OCI-LY7 (cell line): ENCODE data around the gene ACSS1. TPM values are rescaled to one million over a fixed set of nuclear protein-coding genes. Genes with fewer than 3 reads are reported as not detected.

Source experiments
- Bru-seq: library from RNA; stranded (reverse); fragments of 400-500 nt; gene quantifications from one replicate; lab custom pipeline; 2021; lab: Mats Ljungman, UMichigan
- BruChase-seq, 2 experiments: library from RNA; stranded (reverse); fragments of 400-500 nt; gene quantifications; one replicate each; lab custom pipeline; 2021; lab: Mats Ljungman, UMichigan
- BruUV-seq: library from RNA; stranded (reverse); fragments of 400-500 nt; replicated peaks from 2 replicates; lab custom pipeline; 2021; lab: Mats Ljungman, UMichigan
- CTCF ChIA-PET: fragments of 300-600 bp; sonication (Branson Sonifier 250); formaldehyde crosslinking; loops from one replicate; lab custom pipeline; 2022; ENCODE audit warnings: antibody characterized with exemption; ENCODE audit not compliant: unreplicated experiment; lab: Charles Lee
- POLR2A ChIA-PET: fragments of 300-600 bp; sonication (Branson Sonifier 250); formaldehyde crosslinking; loops from one replicate; lab custom pipeline; 2022; ENCODE audit warnings: antibody characterized with exemption; lab: Charles Lee
- DNase-seq: peaks from one replicate; pipeline ENCODE4 v3.0.0-alpha.2; 2015; ENCODE audit warnings: low spot score
- H2AFZ ChIP-seq: fragments of 200-600 bp; sonication (generic), shearing (Covaris generic); 2 replicates; pipeline ENCODE4 v1.6.1; 2014; ENCODE audit warnings: mild to moderate bottlenecking, antibody characterized with exemption, low read length, moderate library complexity
- H3K27ac ChIP-seq: fragments of 200-600 bp; sonication (generic); 2 replicates; pipeline ENCODE4 v1.5.1; 2014; ENCODE audit warnings: mixed run types, low read depth, mild to moderate bottlenecking, moderate library complexity, low read length, inconsistent platforms; ENCODE audit not compliant: poor library complexity, severe bottlenecking
- H3K36me3 ChIP-seq: fragments of 200-600 bp; sonication (generic); 2 replicates; pipeline ENCODE4 v1.6.1; 2014; ENCODE audit warnings: mild to moderate bottlenecking, antibody characterized with exemption, low read length, moderate library complexity, mixed read lengths; ENCODE audit not compliant: insufficient read depth
- H3K4me1 ChIP-seq: fragments of 200-600 bp; sonication (generic); 2 replicates; pipeline ENCODE4 v1.5.1; 2014; ENCODE audit warnings: mild to moderate bottlenecking, low read length; ENCODE audit not compliant: insufficient read depth, poor library complexity, severe bottlenecking
- H3K4me2 ChIP-seq: fragments of 200-600 bp; sonication (generic); 2 replicates; pipeline ENCODE4 v1.6.1; 2014; ENCODE audit warnings: mild to moderate bottlenecking, low read length
- H3K4me3 ChIP-seq: fragments of 200-600 bp; sonication (generic); 2 replicates; pipeline ENCODE4 v1.5.1; 2014; ENCODE audit warnings: mild to moderate bottlenecking, low read depth, low read length; ENCODE audit not compliant: poor library complexity, severe bottlenecking
- H3K79me2 ChIP-seq: fragments of 200-600 bp; sonication (generic); 2 replicates; pipeline ENCODE4 v1.6.1; 2016; ENCODE audit warnings: low read depth, mild to moderate bottlenecking, low read length, moderate library complexity, mixed read lengths; ENCODE audit not compliant: insufficient read depth
- H3K9me2 ChIP-seq: fragments of 200-600 bp; sonication (generic); 2 replicates; pipeline ENCODE4 v1.6.1; 2016; ENCODE audit warnings: mild to moderate bottlenecking, low read length, mixed read lengths; ENCODE audit not compliant: insufficient read depth
- H3K9me3 ChIP-seq: fragments of 200-600 bp; sonication (generic); 2 replicates; pipeline ENCODE4 v1.6.1; 2014; ENCODE audit warnings: mild to moderate bottlenecking, mixed run types, low read length, mixed read lengths
- H4K20me1 ChIP-seq: fragments of 200-600 bp; sonication (generic); 2 replicates; pipeline ENCODE4 v1.6.1; 2014; ENCODE audit warnings: mild to moderate bottlenecking, antibody characterized with exemption, low read length, moderate library complexity, mixed read lengths; ENCODE audit not compliant: insufficient read depth
- CTCF ChIP-seq: fragments of 200-600 bp; sonication (generic); conservative IDR thresholded peaks from 2 replicates; pipeline ENCODE4 v1.5.1; 2014; ENCODE audit warnings: mild to moderate bottlenecking, antibody characterized with exemption, low read length, moderate library complexity, mixed read lengths
- EZH2phosphoT487 ChIP-seq: fragments of 200-600 bp; sonication (generic); IDR thresholded peaks from 2 replicates; pipeline ENCODE4 v1.6.1; 2018; ENCODE audit warnings: low read depth, borderline replicate concordance, mild to moderate bottlenecking, mixed run types, antibody characterized with exemption, low read length, moderate library complexity, mixed read lengths
- intact Hi-C: fragments of 100-400 bp; cut with micrococcal nuclease; formaldehyde crosslinking; loops from one replicate; pipeline ENCODE4 v1.10.0; 2022; ENCODE audit not compliant: unreplicated experiment
- long read RNA-seq: library from polyadenylated mRNA; stranded (forward); transcript quantifications from one replicate; pipeline ENCODE4 v2.0.0, GENCODE V29; 2022
- total RNA-seq, 2 experiments: library from RNA; depleted of rRNA in 1 of 2; stranded (reverse); fragments of >200 nt in 1 of 2; shearing (Covaris generic) in 1 of 2; gene quantifications; 2 replicates each; pipeline ENCODE4 v1.2.3, GENCODE V29; 2014 to 2022

Gene ACSS1
- total RNA-seq (2014; rRNA removed; shearing (Covaris generic)) (0.35 and 0.72 TPM in 2 replicates), total RNA-seq (2022) (0.30 and 0.40 TPM in 2 replicates), Bru-seq, nascent RNA (percentile 8 among the genes with signal in this experiment), BruChase-seq, experiment 1, labeled RNA remaining after a 6-hour chase (percentile 12 among the genes with signal in this experiment), BruChase-seq, experiment 2, labeled RNA remaining after a 2-hour chase (percentile 5 among the genes with signal in this experiment)
- long read RNA-seq, partial matches to known transcripts: 1 of 1 reads
- long read RNA-seq, other reads (novel, unspliced or antisense): 0 of 1 reads

- Histone ChIP-seq H3K4me1 (peaks cover 23% of the 10 kb centered on the region), H3K9me2 (no peaks in the 10 kb centered on the region), H3K36me3 (no peaks in the 10 kb centered on the region), H3K9me3 (no peaks in the 10 kb centered on the region), H3K4me3 (peak within 1 kb of the TSS; percentile 65), H3K79me2 (no peaks in the 10 kb centered on the region), H3K27ac (no peak within 1 kb of the TSS), H2AFZ (peak within 1 kb of the TSS; percentile 62), H3K4me2 (peak within 1 kb of the TSS; percentile 79), H4K20me1 (no peaks in the 10 kb centered on the region)
- peak; percentile 70 for DNase-seq
- no TSS peak for BruUV-seq
- CTCF ChIA-PET: no interaction called here
- intact Hi-C loops: no loop called here
- TF ChIP-seq EZH2phosphoT487 (no peak), CTCF (no peak)
- POLR2A ChIA-PET: no interaction called here
Observed at GRCh38 chr20:25058051-25058846, at the start of gene ACSS1. Gene ACSS1, minus strand, starts transcription at chr20:25058139. Its CDS starts 37 bp downstream, at chr20:25058102.

- intact Hi-C loops: no loop called here
- POLR2A ChIA-PET: no interaction called here
- Histone ChIP-seq H3K4me3 (no peak overlapping the region), H3K79me2 (no peaks in the 10 kb centered on the region), H3K4me1 (no peaks in the 10 kb centered on the region), H4K20me1 (no peaks in the 10 kb centered on the region), H2AFZ (no peak overlapping the region), H3K4me2 (no peak overlapping the region), H3K9me3 (no peaks in the 10 kb centered on the region), H3K36me3 (no peaks in the 10 kb centered on the region), H3K27ac (no peak overlapping the region), H3K9me2 (no peaks in the 10 kb centered on the region)
- no peak for TF ChIP-seq EZH2phosphoT487
- no peak for TF ChIP-seq CTCF
- BruUV-seq: no TSS peak
- DNase-seq: no peak
- CTCF ChIA-PET: no interaction called here
Observed at GRCh38 chr20:25103526-25103925, 45.6 kb upstream of the ACSS1 start.

- no peak overlapping the region for H2AFZ ChIP-seq
- H3K9me3 ChIP-seq: no peaks in the 10 kb centered on the region
- H3K4me3 ChIP-seq: no peak overlapping the region
- H3K9me2 ChIP-seq: no peaks in the 10 kb centered on the region
- ChIA-PET CTCF (no interaction called here), POLR2A (no interaction called here)
- no TSS peak for BruUV-seq
- no peak for DNase-seq
- H3K4me1 ChIP-seq: no peaks in the 10 kb centered on the region
- no peak overlapping the region for H3K4me2 ChIP-seq
- TF ChIP-seq CTCF: no peak
- no peak for TF ChIP-seq EZH2phosphoT487
- intact Hi-C loops: no loop called here
- no peak overlapping the region for H3K27ac ChIP-seq
- no peaks in the 10 kb centered on the region for H3K79me2 ChIP-seq
- no peaks in the 10 kb centered on the region for H4K20me1 ChIP-seq
- no peaks in the 10 kb centered on the region for H3K36me3 ChIP-seq
Observed at GRCh38 chr20:25100914-25101313, 43.0 kb upstream of the ACSS1 start.
